SK-N-SH (cell line): ENCODE measurements around the gene AFF3. TPM values are rescaled to one million over a fixed set of nuclear protein-coding genes. Genes with fewer than 3 reads are reported as not detected.

Experiments used
- CTCF ChIA-PET: fragments of 300-600, 350-600 bp; formaldehyde crosslinking; extraction: SDS; loops from one replicate; lab custom pipeline; 2021; lab: Yijun Ruan, JAX
- POLR2A ChIA-PET: fragments of 350-600 bp; sonication (Branson Sonifier 250); formaldehyde crosslinking; extraction: SDS; loops from one replicate; lab custom pipeline; 2020; ENCODE audit warnings: antibody characterized with exemption, inconsistent platforms; lab: Yijun Ruan, JAX
- DNase-seq: peaks from one replicate; pipeline ENCODE4 v3.0.0; 2012
- H2AFZ ChIP-seq: fragments of 200-600 bp; sonication (generic); 2 replicates; pipeline ENCODE4 v1.8.1; 2016; ENCODE audit warnings: antibody characterized with exemption, mild to moderate bottlenecking, low read depth
- H3F3A ChIP-seq: fragments of 200-600 bp; sonication (generic); replicated peaks from 2 replicates; pipeline ENCODE3; 2016; ENCODE audit warnings: antibody characterized with exemption, mild to moderate bottlenecking; ENCODE audit not compliant: insufficient read depth
- H3K27ac ChIP-seq, 2 experiments: fragments of 200-500 bp in 1 of 2; fragments of 200-600 bp in 1 of 2; sonication (Bioruptor generic) in 1 of 2; sonication (generic), shearing (Covaris generic) in 1 of 2; 2 replicates each; pipeline versions ENCODE4 v1.5.1 to v1.6.1; 2014 to 2016; ENCODE audit warnings: low read depth in 2 of 2, inconsistent platforms in 1 of 2, low read length in 1 of 2, mild to moderate bottlenecking in 1 of 2, mixed read lengths in 1 of 2
- H3K27me3 ChIP-seq: fragments of 200-600 bp; sonication (generic), shearing (Covaris generic); 2 replicates; pipeline ENCODE4 v1.6.1; 2016; ENCODE audit warnings: mixed run types; ENCODE audit not compliant: insufficient read depth
- H3K36me3 ChIP-seq, 2 experiments: fragments of 200-500 bp in 1 of 2; fragments of 200-600 bp in 1 of 2; sonication (Bioruptor generic) in 1 of 2; sonication (generic) in 1 of 2; replicated peaks in 1 of 2; 2 replicates each; pipeline versions ENCODE3 to v1.5.1; 2014 to 2016; ENCODE audit warnings: low read length in 1 of 2, mild to moderate bottlenecking in 1 of 2; ENCODE audit not compliant: insufficient read depth in 2 of 2, control insufficient read depth in 1 of 2
- H3K4me1 ChIP-seq, 2 experiments: fragments of 200-500 bp in 1 of 2; fragments of 200-600 bp in 1 of 2; sonication (Bioruptor generic) in 1 of 2; sonication (generic), shearing (Covaris generic) in 1 of 2; 2 replicates each; pipeline versions ENCODE4 v1.5.1 to v1.6.1; 2014 to 2016; ENCODE audit warnings: low read depth in 1 of 2, low read length in 1 of 2, mixed run types in 1 of 2; ENCODE audit not compliant: insufficient read depth in 2 of 2, control insufficient read depth in 1 of 2
- H3K4me2 ChIP-seq: fragments of 200-600 bp; sonication (generic), shearing (Covaris generic); 2 replicates; pipeline ENCODE4 v1.6.1; 2017; ENCODE audit warnings: mixed run types
- H3K4me3 ChIP-seq, 2 experiments: fragments of 200-500 bp in 1 of 2; fragments of 200-600 bp in 1 of 2; sonication (Bioruptor generic) in 1 of 2; sonication (generic), shearing (Covaris generic) in 1 of 2; 2 replicates each; pipeline versions ENCODE4 v1.5.1 to v1.8.1; 2014 to 2016; ENCODE audit warnings: low read depth in 2 of 2, inconsistent platforms in 1 of 2, low read length in 1 of 2, mild to moderate bottlenecking in 1 of 2, mixed read lengths in 1 of 2, moderate library complexity in 1 of 2
- H3K79me2 ChIP-seq: fragments of 200-600 bp; sonication (generic); 2 replicates; pipeline ENCODE4 v1.8.1; 2017; ENCODE audit warnings: mild to moderate bottlenecking; ENCODE audit not compliant: insufficient read depth
- H3K9ac ChIP-seq: fragments of 200-600 bp; sonication (generic); 2 replicates; pipeline ENCODE4 v1.6.1; 2017; ENCODE audit warnings: mixed run types
- H3K9me2 ChIP-seq: fragments of 200-600 bp; sonication (generic); 2 replicates; pipeline ENCODE4 v1.6.1; 2017; ENCODE audit warnings: mixed run types
- H3K9me3 ChIP-seq: fragments of 200-600 bp; sonication (generic); 2 replicates; pipeline ENCODE4 v1.6.1; 2017; ENCODE audit warnings: mixed run types, mild to moderate bottlenecking, moderate library complexity
- H4K20me1 ChIP-seq: fragments of 200-600 bp; sonication (generic); 2 replicates; pipeline ENCODE4 v1.6.1; 2017; ENCODE audit warnings: mild to moderate bottlenecking, mixed run types; ENCODE audit not compliant: insufficient read depth
- CTCF ChIP-seq: fragments of 200-600 bp; sonication (generic); IDR thresholded peaks from 2 replicates; pipeline ENCODE4 v1.6.1; 2017; ENCODE audit warnings: antibody characterized with exemption, mild to moderate bottlenecking, moderate library complexity
- ELF1 ChIP-seq: IDR thresholded peaks from 2 replicates; pipeline ENCODE4 v1.4.0; 2012
- EP300 ChIP-seq, 2 experiments: IDR thresholded peaks; 2 replicates each; pipeline versions ENCODE4 v1.4.0 to v1.6.1; 2012; ENCODE audit warnings: borderline replicate concordance in 1 of 2, low read depth in 1 of 2, low read length in 1 of 2
- EZH2phosphoT487 ChIP-seq: fragments of 200-600 bp; sonication (generic); IDR thresholded peaks from 2 replicates; pipeline ENCODE4 v1.6.1; 2017; ENCODE audit warnings: low read depth, mixed run types, mild to moderate bottlenecking, antibody characterized with exemption, moderate library complexity, borderline replicate concordance
- GABPA ChIP-seq: IDR thresholded peaks from 2 replicates; pipeline ENCODE4 v1.4.0; 2012; ENCODE audit warnings: low read depth, mild to moderate bottlenecking
- IRF3 ChIP-seq: fragments of 150-350 bp; IDR thresholded peaks from 2 replicates; pipeline ENCODE4 v1.6.1; 2016; ENCODE audit warnings: mild to moderate bottlenecking, low read depth, low read length
- MAX ChIP-seq: IDR thresholded peaks from 2 replicates; pipeline ENCODE4 v1.4.0; 2012; ENCODE audit warnings: low read depth
- MEF2A ChIP-seq: IDR thresholded peaks from 2 replicates; pipeline ENCODE4 v1.4.0; 2012; ENCODE audit warnings: low read depth, borderline replicate concordance
- MXI1 ChIP-seq: IDR thresholded peaks from 2 replicates; pipeline ENCODE4 v1.6.1; 2012; ENCODE audit warnings: mild to moderate bottlenecking, low read depth, low read length, improper control_type of control experiment
- NRF1 ChIP-seq: IDR thresholded peaks from 2 replicates; pipeline ENCODE4 v1.6.1; 2012; ENCODE audit warnings: low read depth, mild to moderate bottlenecking, low read length
- POLR2AphosphoS5 ChIP-seq: IDR thresholded peaks from 2 replicates; pipeline ENCODE4 v1.6.1; 2012; ENCODE audit warnings: low read depth, low read length
- RCOR1 ChIP-seq: fragments of 150-350 bp; IDR thresholded peaks from 2 replicates; pipeline ENCODE4 v1.6.1; 2017; ENCODE audit warnings: antibody characterized with exemption, low read length
- REST ChIP-seq: IDR thresholded peaks from 2 replicates; pipeline ENCODE4 v1.6.1; 2012; ENCODE audit warnings: mild to moderate bottlenecking, low read depth, low read length, moderate library complexity
- RXRA ChIP-seq: IDR thresholded peaks from 2 replicates; pipeline ENCODE4 v1.4.0; 2012; ENCODE audit warnings: low read depth, mild to moderate bottlenecking, borderline replicate concordance
- TAF1 ChIP-seq: IDR thresholded peaks from 2 replicates; pipeline ENCODE4 v1.6.1; 2012; ENCODE audit warnings: low read depth, mild to moderate bottlenecking, low read length, moderate library complexity, borderline replicate concordance
- TCF12 ChIP-seq: IDR thresholded peaks from 2 replicates; pipeline ENCODE4 v1.4.0; 2012
- USF2 ChIP-seq: fragments of 150-350 bp; IDR thresholded peaks from 2 replicates; pipeline ENCODE4 v1.6.1; 2017; ENCODE audit warnings: antibody characterized with exemption, low read length, low read depth, borderline replicate concordance
- YY1 ChIP-seq: IDR thresholded peaks from 2 replicates; pipeline ENCODE4 v1.4.0; 2012; ENCODE audit warnings: low read depth, mild to moderate bottlenecking
- WGBS: methylation state at CpG from one replicate; pipeline ENCODE4 v1.1.6; 2017; ENCODE audit warnings: low lambda C conversion rate; 5-methylcytosine and 5-hydroxymethylcytosine counted together
- polyA plus RNA-seq, 3 experiments: library from polyadenylated mRNA; depleted of rRNA; stranded (reverse); fragments of >200 nt; gene quantifications; 2 replicates each; pipeline ENCODE4 v1.2.3, GENCODE V29; 2012

AFF3 gene
- polyA plus RNA-seq, 1 of the 3 experiments (the other 2 are of a cell fraction): 0.36 TPM

GRCh38 chr2:99554871-99555270 lies 587.5 kb downstream of the AFF3 start:
- DNase-seq: no peak
- Histone ChIP-seq H2AFZ (no peak overlapping the region), H3K9me2 (no peaks in the 10 kb centered on the region), H3K9ac (no peak overlapping the region), H3K36me3 (no peaks in the 10 kb centered on the region), H4K20me1 (no peaks in the 10 kb centered on the region), H3K4me3 (no peak overlapping the region), H3F3A (no peaks in the 10 kb centered on the region), H3K4me1 (peaks cover 0 to 6% of the 10 kb centered on the region in 2 experiments; a peak in 1 of 4 replicates), H3K4me2 (no peak overlapping the region), H3K27ac (no peak overlapping the region)
- CTCF ChIA-PET: interaction anchor here (5.3 kb wide), 1 partner anchor 706 kb away, joined by 35 read pairs; no protein-coding TSS in a partner anchor
- POLR2A ChIA-PET: no interaction called here
- TF ChIP-seq USF2 (no peak), MEF2A (no peak), CTCF (no peak), REST (no peak), POLR2AphosphoS5 (no peak), IRF3 (no peak), EZH2phosphoT487 (no peak), GABPA (no peak), RCOR1 (no peak), EP300 (IDR thresholded peaks at IDR 0.05; ENCODE audit: borderline replicate concordance in 1 of 2, low read depth in 1 of 2, low read length in 1 of 2) (no peak), MAX (no peak), ELF1 (no peak), RXRA (no peak), NRF1 (no peak), YY1 (no peak), TCF12 (no peak), TAF1 (no peak), MXI1 (no peak)
- TF ChIP-seq, all 33 proteins: peak for 0
- H3K9me3 ChIP-seq: no peaks in the 10 kb centered on the region
- WGBS: 72% methylated on average over 3 of the region's 3 CpGs
- H3K27me3 ChIP-seq: no peaks in the 10 kb centered on the region
- H3K79me2 ChIP-seq: no peaks in the 10 kb centered on the region
